GM18907 (cell line): Measurements from ENCODE around the gene SMIM12.

Experiments
- ATAC-seq: cut with Tn5 transposase; IDR thresholded peaks from one replicate; pipeline ENCODE4 v1.9.1; 2021; ENCODE audit warnings: mild to moderate bottlenecking, moderate library complexity; ENCODE audit not compliant: unreplicated experiment

The SMIM12 gene

DNA sequence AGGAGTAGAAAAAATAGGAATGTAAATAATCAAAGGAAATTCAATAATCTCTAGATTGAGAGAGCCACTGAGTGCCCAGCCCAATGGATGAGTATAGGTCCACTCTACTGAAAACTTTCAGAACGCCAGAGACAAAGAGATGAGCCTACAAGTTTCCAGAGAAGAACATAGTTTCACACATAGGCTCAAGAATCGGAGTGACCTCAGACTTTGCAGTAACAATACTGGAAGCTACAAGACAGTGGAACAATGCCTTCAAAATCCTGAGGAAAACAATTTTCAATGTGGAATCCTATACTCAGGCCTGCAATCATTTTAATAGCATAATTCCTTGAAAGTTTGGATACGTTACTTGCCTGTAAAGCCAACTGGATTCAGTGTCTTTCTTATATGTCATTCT lies 55.8 kb downstream of the SMIM12 start:
- ATAC-seq = no peak
